ENCODE results near the gene OR5H2. TPM values are rescaled to one million over a fixed set of nuclear protein-coding genes. Genes with fewer than 3 reads are reported as not detected.
"Not testable (repeated sequence)": the region's sequence is repeated elsewhere in the genome, so short reads cannot be mapped to it uniquely, and the experiment has no call there.

OR5H2 gene
- total RNA-seq: not detected in 2 replicates

DNA sequence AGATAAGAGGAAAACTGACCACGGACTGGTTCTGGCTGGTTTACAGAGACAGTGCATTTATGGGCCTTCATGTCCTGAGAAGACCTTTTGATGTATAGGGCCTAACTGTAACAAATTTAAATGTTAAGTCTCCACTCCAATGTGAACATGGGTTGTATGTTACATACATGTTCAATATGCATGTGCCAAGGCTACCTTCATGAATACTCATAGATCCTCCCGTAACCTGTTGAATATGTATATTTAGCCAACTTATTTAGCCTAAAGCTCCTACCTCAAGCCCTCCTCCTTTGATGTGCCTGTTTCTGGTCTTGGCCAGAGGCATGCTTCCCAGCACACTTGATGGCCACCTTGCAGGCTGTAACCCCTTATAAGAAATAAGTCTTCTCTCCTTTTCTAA lies at the start of gene OR5H2:
OR5H2 (plus strand) TSS at position 301 of the 400 bp plus-strand sequence. CDS start 398 bp downstream, outside the sequence.
- Mint-ChIP-seq H3K4me1 (peaks cover 2% of the 10 kb centered on the region), H3K27ac (no peak within 1 kb of the TSS)
- intact Hi-C loops (cut with micrococcal nuclease): no loop called here

DNA sequence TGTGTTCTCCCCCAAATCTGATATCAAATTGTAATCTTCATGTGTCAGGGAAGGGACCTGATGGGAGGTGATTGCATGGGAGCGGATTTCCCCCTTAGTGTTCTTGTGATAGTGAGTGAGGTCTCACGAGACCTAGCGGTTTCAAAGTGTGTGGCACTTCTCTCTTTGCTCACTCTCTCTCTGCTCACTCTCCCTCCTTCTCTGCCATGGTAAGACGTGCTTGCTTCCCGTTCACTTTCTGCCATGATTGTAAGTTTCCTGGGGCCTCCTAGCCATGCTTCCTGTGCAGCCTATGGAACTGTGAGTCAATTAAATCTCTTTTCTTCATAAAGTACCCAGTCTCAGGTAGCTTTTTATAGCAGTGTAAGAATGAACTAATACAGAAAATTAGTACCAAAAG lies 48.8 kb upstream of the OR5H2 start:
- intact Hi-C loops (cut with micrococcal nuclease): no loop called here
- no peak overlapping the region for H3K4me3 Mint-ChIP-seq
- peaks cover 3% of the 10 kb centered on the region for H3K4me1 Mint-ChIP-seq

More for the DNA sequence above, at the start of gene OR5H2:
- DNase-seq: no peak
- H3K9me3 Mint-ChIP-seq: no peaks in the 10 kb centered on the region
- peaks cover 10% of the 10 kb centered on the region for H3K27me3 Mint-ChIP-seq
- H3K4me3 Mint-ChIP-seq: no peak within 1 kb of the TSS
- no peaks in the 10 kb centered on the region for H3K36me3 Mint-ChIP-seq (ENCODE audit: low read depth)

DNA sequence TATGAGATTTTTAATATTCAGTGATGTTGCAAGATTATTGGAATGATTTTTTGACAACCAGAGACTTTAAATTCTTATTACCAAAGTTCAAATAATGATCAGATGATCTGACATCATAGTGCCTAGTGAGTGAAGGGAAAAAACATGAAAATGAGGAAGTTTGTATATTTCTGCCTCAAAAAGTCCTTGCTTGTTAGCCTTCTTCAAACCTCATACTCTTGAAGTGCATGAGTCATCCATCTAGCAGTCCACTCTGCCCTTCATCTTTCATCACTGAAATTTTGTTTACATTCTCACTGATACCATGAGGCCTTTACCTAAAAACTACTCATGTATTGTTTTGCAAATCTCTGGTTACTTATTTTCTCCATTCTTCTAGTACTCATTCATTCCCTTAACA lies 42.2 kb upstream of the OR5H2 start:
- intact Hi-C loops (cut with micrococcal nuclease): no loop called here
- Mint-ChIP-seq H3K27ac (no peak overlapping the region), H3K9me3 (no peaks in the 10 kb centered on the region), H3K27me3 (peaks cover 2% of the 10 kb centered on the region), H3K4me3 (no peak overlapping the region), H3K36me3 (ENCODE audit: low read depth) (no peaks in the 10 kb centered on the region), H3K4me1 (no peaks in the 10 kb centered on the region)
- no peak for DNase-seq

More for the DNA sequence above, 48.8 kb upstream of the OR5H2 start:
- H3K27ac Mint-ChIP-seq: no peak overlapping the region
- H3K27me3 Mint-ChIP-seq: peaks cover 10% of the 10 kb centered on the region
- no peaks in the 10 kb centered on the region for H3K36me3 Mint-ChIP-seq (ENCODE audit: low read depth)
- DNase-seq: no peak
- H3K9me3 Mint-ChIP-seq: no peaks in the 10 kb centered on the region

DNA sequence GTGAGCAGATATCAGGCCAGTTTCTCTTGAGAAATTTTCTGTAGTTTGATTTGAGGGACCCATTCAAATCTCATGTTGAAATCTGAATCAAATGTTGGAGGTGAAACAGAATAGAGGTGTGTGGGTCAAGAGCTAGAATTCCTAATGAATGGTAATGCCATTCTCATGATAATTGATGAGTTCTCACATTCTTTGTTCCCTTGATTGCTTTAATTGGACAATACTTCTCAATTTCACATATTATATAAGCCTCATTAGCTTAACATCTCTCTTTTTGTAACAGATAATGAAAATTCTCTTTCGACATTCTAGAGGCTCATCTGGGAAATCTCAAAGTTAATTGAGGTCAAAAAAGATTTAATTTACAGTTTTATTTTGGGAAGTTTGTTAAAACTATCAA lies 40.1 kb upstream of the OR5H2 start:
- H3K36me3 Mint-ChIP-seq (ENCODE audit: low read depth): no peaks in the 10 kb centered on the region
- no peak for DNase-seq
- H3K4me3 Mint-ChIP-seq: no peak overlapping the region
- no peaks in the 10 kb centered on the region for H3K9me3 Mint-ChIP-seq
- no peaks in the 10 kb centered on the region for H3K4me1 Mint-ChIP-seq
- intact Hi-C loops (cut with micrococcal nuclease): no loop called here
- no peaks in the 10 kb centered on the region for H3K27me3 Mint-ChIP-seq
- H3K27ac Mint-ChIP-seq: no peak overlapping the region

DNA sequence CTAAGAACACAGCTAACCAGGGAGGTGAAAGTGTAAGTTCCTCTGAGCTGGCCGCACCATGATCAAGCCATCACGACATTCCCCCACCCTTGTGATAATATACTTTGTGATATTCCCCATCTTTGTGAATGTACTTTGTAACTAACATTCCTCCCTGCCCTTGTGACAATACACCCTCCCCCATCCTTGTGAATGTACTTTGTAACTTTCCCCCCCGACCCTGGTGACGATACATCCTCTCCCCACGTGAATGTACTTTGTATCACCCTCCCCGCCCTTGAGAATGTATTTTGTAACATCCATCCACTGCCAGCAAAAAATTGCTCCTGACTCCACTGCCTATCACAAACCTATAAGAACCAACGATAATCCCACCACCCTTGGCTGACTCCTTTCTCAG lies 38.5 kb upstream of the OR5H2 start:
- no peak overlapping the region for H3K27ac Mint-ChIP-seq
- intact Hi-C loops (cut with micrococcal nuclease): no loop called here
- no peak for DNase-seq
- H3K36me3 Mint-ChIP-seq (ENCODE audit: low read depth): no peaks in the 10 kb centered on the region
- no peaks in the 10 kb centered on the region for H3K27me3 Mint-ChIP-seq
- H3K4me3 Mint-ChIP-seq: no peak overlapping the region
- H3K9me3 Mint-ChIP-seq: no peaks in the 10 kb centered on the region
- H3K4me1 Mint-ChIP-seq: no peaks in the 10 kb centered on the region

DNA sequence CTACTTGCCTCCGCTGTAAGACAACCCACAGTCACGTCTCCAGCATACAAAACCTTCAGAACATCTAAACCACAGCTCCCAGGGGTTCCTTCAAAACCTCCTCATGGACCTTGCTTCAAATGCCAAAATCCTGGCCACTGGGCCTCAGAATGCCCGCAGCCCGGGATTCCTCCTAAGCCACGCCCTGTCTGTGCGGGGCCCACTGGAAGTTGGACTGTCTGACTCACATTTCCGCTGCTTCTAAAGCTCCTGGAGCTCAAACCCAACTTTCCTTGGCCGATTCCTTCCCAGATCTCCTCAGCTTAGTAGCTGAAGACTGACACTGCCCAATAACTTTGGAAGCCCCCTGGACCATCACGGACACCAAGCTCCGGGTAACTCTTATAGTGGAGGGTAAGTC lies 36.2 kb upstream of the OR5H2 start:
- Mint-ChIP-seq H3K4me1 (no peaks in the 10 kb centered on the region), H3K27ac (no peak overlapping the region), H3K36me3 (ENCODE audit: low read depth) (no peaks in the 10 kb centered on the region), H3K27me3 (no peaks in the 10 kb centered on the region), H3K9me3 (no peaks in the 10 kb centered on the region), H3K4me3 (no peak overlapping the region)
- no peak for DNase-seq
- intact Hi-C loops (cut with micrococcal nuclease): no loop called here

DNA sequence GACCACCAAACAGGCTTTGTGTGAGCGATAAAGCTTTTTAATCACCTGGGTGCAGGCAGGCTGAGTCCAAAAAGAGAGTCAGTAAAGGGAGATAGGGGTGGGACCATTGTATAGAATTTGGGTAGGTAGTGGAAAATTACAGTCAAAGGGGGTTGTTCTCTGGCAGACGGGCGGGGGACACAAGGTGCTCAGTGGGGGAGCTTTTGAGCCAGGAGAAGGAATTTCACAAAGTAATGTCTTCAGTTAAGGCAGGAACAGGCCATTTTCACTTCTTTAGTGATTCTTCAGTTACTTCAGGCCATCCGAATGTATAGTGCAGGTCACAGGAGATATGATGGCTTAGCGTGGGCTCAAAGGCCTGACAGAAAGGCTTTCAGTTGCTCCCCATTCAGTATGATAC lies 26.3 kb upstream of the OR5H2 start:
- H3K27me3 Mint-ChIP-seq; H3K27ac Mint-ChIP-seq; intact Hi-C loops (cut with micrococcal nuclease); H3K9me3 Mint-ChIP-seq; DNase-seq; H3K4me3 Mint-ChIP-seq; H3K4me1 Mint-ChIP-seq; H3K36me3 Mint-ChIP-seq (ENCODE audit: low read depth): not testable (repeated sequence)

DNA sequence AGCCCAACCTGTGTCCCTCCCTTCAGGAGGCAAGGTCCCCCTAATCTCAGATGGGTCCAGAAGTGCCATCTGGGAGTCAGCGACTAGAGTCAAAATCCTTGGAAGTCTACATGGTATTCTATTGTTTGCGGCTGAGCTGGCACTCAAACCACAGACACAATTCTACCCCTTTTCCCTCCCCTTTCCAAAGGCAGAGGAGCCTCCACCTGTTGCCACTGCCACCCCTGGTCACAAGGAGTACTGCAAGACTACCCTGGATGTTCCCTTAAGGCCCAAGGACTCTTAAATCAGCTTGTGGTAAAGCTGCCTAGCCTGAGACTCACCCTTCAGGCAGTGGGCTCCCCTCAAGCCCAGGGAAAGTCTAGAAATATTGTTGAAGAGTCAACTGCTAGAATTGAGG lies 22.6 kb upstream of the OR5H2 start:
- Mint-ChIP-seq H3K4me3 (no peak overlapping the region), H3K27me3 (peaks cover 4% of the 10 kb centered on the region), H3K9me3 (no peaks in the 10 kb centered on the region), H3K27ac (no peak overlapping the region), H3K4me1 (no peaks in the 10 kb centered on the region), H3K36me3 (ENCODE audit: low read depth) (no peaks in the 10 kb centered on the region)
- no peak for DNase-seq
- intact Hi-C loops (cut with micrococcal nuclease): no loop called here

DNA sequence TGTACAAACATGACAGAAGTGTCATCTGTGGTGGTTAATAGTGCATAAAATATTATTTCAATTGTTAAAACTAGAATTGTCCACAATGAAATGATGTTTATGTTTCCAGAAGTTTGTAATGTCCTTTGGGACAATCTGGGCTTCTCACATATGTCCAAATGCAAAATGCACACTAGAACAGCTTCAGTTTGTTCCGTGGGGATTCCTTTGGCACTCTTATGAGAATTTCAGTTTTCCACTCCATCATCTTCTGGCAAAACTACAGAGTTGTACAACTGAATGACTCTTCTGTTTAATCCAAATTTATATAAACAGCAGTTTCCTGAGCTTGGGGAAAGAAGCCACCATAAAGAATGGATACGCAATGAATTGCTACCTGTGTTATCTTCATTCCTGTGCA lies 20.3 kb upstream of the OR5H2 start:
- H3K4me3 Mint-ChIP-seq: no peak overlapping the region
- H3K4me1 Mint-ChIP-seq: no peaks in the 10 kb centered on the region
- no peak overlapping the region for H3K27ac Mint-ChIP-seq
- no peak for DNase-seq
- intact Hi-C loops (cut with micrococcal nuclease): no loop called here
- peaks cover 4% of the 10 kb centered on the region for H3K27me3 Mint-ChIP-seq
- no peaks in the 10 kb centered on the region for H3K36me3 Mint-ChIP-seq (ENCODE audit: low read depth)
- H3K9me3 Mint-ChIP-seq: no peaks in the 10 kb centered on the region

DNA sequence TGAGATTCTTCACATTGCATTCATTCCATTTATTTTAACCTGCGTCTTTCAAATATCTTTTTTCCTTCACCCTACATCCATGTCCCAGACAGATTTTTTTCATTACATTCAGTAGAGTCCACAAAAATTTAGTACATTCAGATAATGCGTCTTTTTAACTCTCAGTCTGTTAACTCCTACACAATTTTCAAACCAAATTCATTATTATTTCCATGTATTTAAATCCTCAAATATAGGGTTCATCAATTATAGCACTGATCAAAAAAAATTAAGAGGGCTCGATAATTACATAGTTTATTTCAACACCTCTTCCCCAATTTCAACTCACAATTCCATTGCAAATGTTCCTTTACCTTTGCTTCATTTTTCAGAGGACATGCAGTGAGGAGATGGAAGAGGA lies 18.4 kb upstream of the OR5H2 start, which contains the start of gene OR5H6:
OR5H6 (plus strand) TSS at position 301 of the 400 bp plus-strand sequence; CDS start at position 390, 89 bp downstream.
- Mint-ChIP-seq H3K9me3 (no peaks in the 10 kb centered on the region), H3K4me3 (no peak within 1 kb of the TSS), H3K27me3 (peaks cover 2% of the 10 kb centered on the region), H3K27ac (no peak within 1 kb of the TSS), H3K4me1 (no peaks in the 10 kb centered on the region), H3K36me3 (ENCODE audit: low read depth) (no peaks in the 10 kb centered on the region)
- intact Hi-C loops (cut with micrococcal nuclease): no loop called here
- DNase-seq: no peak

DNA sequence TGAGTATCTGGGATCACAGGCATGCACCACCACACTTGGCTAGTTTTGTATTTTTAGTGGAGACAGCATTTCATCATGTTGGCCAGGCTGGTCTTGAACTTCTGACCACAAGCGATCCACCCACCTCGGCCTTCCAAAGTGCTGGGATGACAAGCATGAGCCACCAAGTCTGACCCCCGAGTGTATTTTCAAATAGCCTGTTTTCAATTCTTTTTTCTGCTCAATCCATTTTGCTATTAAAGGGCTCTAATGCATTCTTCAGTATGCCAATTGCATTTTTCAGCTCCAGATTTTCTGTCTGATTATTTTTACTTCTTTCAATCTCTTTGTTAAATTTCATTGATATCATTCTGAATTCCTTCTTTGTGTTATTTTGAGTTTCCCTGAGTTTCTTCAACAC lies 12.5 kb upstream of the OR5H2 start:
- no peak overlapping the region for H3K4me3 Mint-ChIP-seq
- DNase-seq: no peak
- H3K4me1 Mint-ChIP-seq: no peaks in the 10 kb centered on the region
- peaks cover 8% of the 10 kb centered on the region for H3K9me3 Mint-ChIP-seq
- intact Hi-C loops (cut with micrococcal nuclease): no loop called here
- no peaks in the 10 kb centered on the region for H3K36me3 Mint-ChIP-seq (ENCODE audit: low read depth)
- no peak overlapping the region for H3K27ac Mint-ChIP-seq
- peaks cover 6% of the 10 kb centered on the region for H3K27me3 Mint-ChIP-seq

DNA sequence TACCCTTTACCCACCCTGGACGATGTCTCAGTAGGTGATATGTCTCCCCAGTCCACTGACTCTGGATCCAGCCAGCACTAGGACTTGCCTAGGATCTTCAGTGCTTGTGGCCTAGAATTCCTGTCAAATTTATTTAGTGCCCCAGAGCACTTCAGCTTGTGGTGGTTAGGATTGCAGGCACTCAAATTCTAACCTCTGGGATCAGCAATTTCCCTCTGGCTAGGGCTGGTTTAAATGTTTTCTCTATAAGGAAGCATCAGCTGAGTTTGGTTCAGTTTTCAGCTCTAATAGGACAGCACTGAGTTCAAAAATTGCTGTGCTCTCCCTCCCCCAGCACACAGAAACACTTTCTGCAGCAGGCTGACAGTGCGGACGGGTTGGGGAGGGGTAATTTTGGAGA lies 10.2 kb upstream of the OR5H2 start:
- intact Hi-C loops (cut with micrococcal nuclease): no loop called here
- Mint-ChIP-seq H3K27ac (no peak overlapping the region), H3K36me3 (ENCODE audit: low read depth) (no peaks in the 10 kb centered on the region), H3K4me1 (no peaks in the 10 kb centered on the region), H3K27me3 (peaks cover 7% of the 10 kb centered on the region), H3K4me3 (no peak overlapping the region), H3K9me3 (peaks cover 8% of the 10 kb centered on the region)
- no peak for DNase-seq

DNA sequence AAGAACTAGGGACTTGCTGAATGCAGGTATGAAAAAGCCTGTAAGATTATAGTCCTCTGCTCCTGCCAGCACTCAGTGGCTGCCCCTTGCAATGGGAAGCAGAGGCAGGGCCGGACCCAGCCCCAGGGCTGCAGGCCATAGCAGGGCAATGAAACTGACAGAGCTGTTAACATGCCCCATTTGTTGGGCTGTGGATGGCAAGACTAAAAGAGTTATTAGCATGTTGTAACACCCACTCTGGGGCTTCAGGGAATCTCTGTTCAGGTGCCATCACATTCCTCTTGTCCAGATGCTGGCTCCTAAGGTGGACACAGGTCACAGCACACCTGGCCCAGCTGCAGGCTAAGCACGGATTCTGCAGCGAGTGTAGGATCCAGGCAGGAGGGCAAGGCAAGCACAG lies 7.4 kb upstream of the OR5H2 start:
- H3K4me3 Mint-ChIP-seq: no peak overlapping the region
- no peak overlapping the region for H3K27ac Mint-ChIP-seq
- H3K27me3 Mint-ChIP-seq: peaks cover 10% of the 10 kb centered on the region
- no peaks in the 10 kb centered on the region for H3K36me3 Mint-ChIP-seq (ENCODE audit: low read depth)
- DNase-seq: no peak
- peaks cover 2% of the 10 kb centered on the region for H3K4me1 Mint-ChIP-seq
- peaks cover 8% of the 10 kb centered on the region for H3K9me3 Mint-ChIP-seq
- intact Hi-C loops (cut with micrococcal nuclease): no loop called here

DNA sequence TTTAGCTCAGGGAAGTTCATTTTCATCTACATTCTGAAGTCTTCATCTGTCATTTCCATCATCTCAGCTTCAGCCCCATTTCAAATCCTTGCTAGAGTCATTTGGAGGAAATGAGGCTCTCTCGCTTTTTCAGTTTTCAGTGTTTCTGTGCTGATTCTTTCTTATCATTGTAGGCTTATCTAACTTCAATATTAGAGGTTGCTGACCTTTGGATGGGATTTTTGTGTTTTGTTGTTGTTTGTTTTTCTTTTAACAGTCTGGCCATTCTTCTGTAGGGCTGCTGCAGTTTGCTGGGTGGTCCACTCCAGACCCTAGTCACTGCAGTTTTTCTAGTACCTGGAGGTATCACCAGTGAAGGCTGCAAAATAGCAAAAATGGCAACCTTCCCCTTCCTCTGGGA lies 8.6 kb downstream of the OR5H2 start:
- Mint-ChIP-seq H3K36me3 (ENCODE audit: low read depth) (no peaks in the 10 kb centered on the region), H3K4me3 (no peak overlapping the region), H3K4me1 (no peaks in the 10 kb centered on the region), H3K27ac (no peak overlapping the region), H3K9me3 (no peaks in the 10 kb centered on the region), H3K27me3 (peaks cover 11% of the 10 kb centered on the region)
- intact Hi-C loops (cut with micrococcal nuclease): no loop called here
- DNase-seq: no peak

DNA sequence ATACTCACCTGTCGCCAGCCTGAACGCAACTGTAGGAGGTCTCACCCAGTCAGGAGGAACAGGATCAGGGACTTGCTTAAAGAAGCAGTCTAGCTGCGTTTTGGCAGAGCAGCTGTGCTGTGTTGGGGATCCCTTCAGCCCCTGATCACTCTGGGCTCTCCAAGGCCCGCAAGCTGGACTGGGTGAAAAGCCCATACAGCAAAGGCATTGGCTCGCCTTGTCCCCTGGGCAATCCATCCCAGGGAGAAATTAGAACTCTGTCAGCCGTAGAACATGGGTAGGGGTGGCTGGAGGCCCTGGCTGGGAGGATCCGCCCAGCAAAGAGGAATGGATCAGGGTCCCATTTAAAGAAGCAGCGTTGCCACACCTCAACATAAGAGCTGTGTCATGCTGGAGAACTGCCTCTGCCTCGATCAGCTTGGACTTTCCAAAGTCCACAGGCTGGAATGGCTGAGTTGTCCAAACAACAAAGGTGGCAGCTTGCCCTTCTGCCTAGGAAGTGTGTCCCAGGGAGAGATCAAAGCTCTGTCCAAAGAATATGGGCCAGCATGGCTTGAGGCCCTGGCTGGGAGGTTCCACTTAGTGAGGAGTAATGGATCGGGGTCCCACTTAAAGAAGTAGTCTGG lies 9.1 kb downstream of the OR5H2 start:
- Mint-ChIP-seq H3K27ac (no peak overlapping the region), H3K9me3 (no peaks in the 10 kb centered on the region), H3K4me1 (no peaks in the 10 kb centered on the region), H3K27me3 (peaks cover 11% of the 10 kb centered on the region), H3K36me3 (ENCODE audit: low read depth) (no peaks in the 10 kb centered on the region), H3K4me3 (no peak overlapping the region)
- intact Hi-C loops (cut with micrococcal nuclease): no loop called here
- DNase-seq: no peak

All from activated CD4-positive, alpha-beta T cell treated with anti-CD3 and anti-CD28 coated beads, Interleukin-2, amount 10 ng/mL, durations not matched to agents 24 days and 14 days (primary cell).